ENCODE data around the gene ASS1. TPM values are rescaled to one million over a fixed set of nuclear protein-coding genes. Genes with fewer than 3 reads are reported as not detected.

Gene ASS1
- polyA plus RNA-seq, 1 donor from 2014 or later: not detected

DNA sequence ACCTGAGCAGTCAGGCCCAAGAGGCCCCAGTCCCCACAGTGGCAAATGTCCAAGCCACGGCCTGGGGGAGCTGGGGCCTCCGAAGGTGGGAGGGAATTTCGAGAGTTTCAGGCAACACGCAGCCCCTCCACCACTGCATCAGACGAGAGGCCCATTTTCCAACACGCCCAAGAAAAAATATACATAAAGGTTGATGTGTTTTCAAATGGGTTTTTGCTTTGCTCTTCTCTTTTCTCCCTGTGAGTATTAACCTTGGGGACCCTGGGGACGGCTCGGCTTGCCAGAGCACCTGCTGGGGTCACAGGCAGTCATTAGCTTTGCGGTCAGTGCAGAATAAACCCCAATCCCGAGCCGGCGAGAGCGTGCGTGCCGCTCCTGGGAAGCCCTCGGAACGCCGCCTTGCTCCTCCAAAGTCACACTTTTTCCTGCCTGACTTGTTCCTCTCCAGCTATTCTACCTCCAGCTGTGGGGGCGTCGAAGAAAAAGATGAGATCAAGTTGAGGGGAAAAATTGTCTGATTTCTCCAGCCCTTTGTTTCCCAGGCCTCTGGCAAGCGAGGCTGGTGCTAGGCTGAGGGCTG, 31.5 kb downstream of the ASS1 start:
- peaks cover 6% of the 10 kb centered on the region for H3K27me3 Mint-ChIP-seq
- H3K9me3 Mint-ChIP-seq: no peaks in the 10 kb centered on the region
- H3K4me3 Mint-ChIP-seq: no peak overlapping the region
- H3K27ac Mint-ChIP-seq: no peak overlapping the region
- peaks cover 0 to 2% (median 0%) of the 10 kb centered on the region in 3 donors for H3K4me1 Mint-ChIP-seq
- H3K36me3 Mint-ChIP-seq: no peaks in the 10 kb centered on the region

- Mint-ChIP-seq H3K4me1 (peaks cover 0 to 2% (median 0%) of the 10 kb centered on the region in 3 donors), H3K27ac (no peak overlapping the region), H3K9me3 (no peaks in the 10 kb centered on the region), H3K36me3 (no peaks in the 10 kb centered on the region), H3K27me3 (peaks cover 9% of the 10 kb centered on the region), H3K4me3 (no peak overlapping the region)
These were observed 32.8 kb downstream of the ASS1 start for GRCh38 chr9:130477564-130477963.

GRCh38 chr9:130478152-130478551, 33.4 kb downstream of the ASS1 start:
- H3K36me3 Mint-ChIP-seq: no peaks in the 10 kb centered on the region
- no peak overlapping the region for H3K4me3 Mint-ChIP-seq
- H3K27ac Mint-ChIP-seq: no peak overlapping the region
- no peaks in the 10 kb centered on the region for H3K9me3 Mint-ChIP-seq
- H3K4me1 Mint-ChIP-seq: peaks cover 0 to 2% (median 0%) of the 10 kb centered on the region in 3 donors
- peaks cover 13% of the 10 kb centered on the region for H3K27me3 Mint-ChIP-seq

- H3K4me3 Mint-ChIP-seq: no peak overlapping the region
- H3K36me3 Mint-ChIP-seq: no peaks in the 10 kb centered on the region
- H3K9me3 Mint-ChIP-seq: no peaks in the 10 kb centered on the region
- H3K27me3 Mint-ChIP-seq: peaks cover 13% of the 10 kb centered on the region
- peaks cover 0 to 2% (median 0%) of the 10 kb centered on the region in 3 donors for H3K4me1 Mint-ChIP-seq
- H3K27ac Mint-ChIP-seq: no peak overlapping the region
These were observed 34.2 kb downstream of the ASS1 start for GRCh38 chr9:130478736-130479575.

- peaks cover 0 to 2% (median 0%) of the 10 kb centered on the region in 3 donors for H3K4me1 Mint-ChIP-seq
- no peaks in the 10 kb centered on the region for H3K36me3 Mint-ChIP-seq
- no peak overlapping the region for H3K4me3 Mint-ChIP-seq
- H3K9me3 Mint-ChIP-seq: no peaks in the 10 kb centered on the region
- H3K27ac Mint-ChIP-seq: peak overlapping the region in 1 of 3 donors; percentile 53
- H3K27me3 Mint-ChIP-seq: peaks cover 17% of the 10 kb centered on the region
These were observed 34.8 kb downstream of the ASS1 start for GRCh38 chr9:130479587-130479986.

GRCh38 chr9:130480673-130481072, 35.9 kb downstream of the ASS1 start:
- no peak overlapping the region for H3K4me3 Mint-ChIP-seq
- H3K36me3 Mint-ChIP-seq: no peaks in the 10 kb centered on the region
- no peaks in the 10 kb centered on the region for H3K4me1 Mint-ChIP-seq
- no peak overlapping the region for H3K27ac Mint-ChIP-seq
- H3K27me3 Mint-ChIP-seq: peaks cover 14% of the 10 kb centered on the region
- H3K9me3 Mint-ChIP-seq: no peaks in the 10 kb centered on the region

DNA sequence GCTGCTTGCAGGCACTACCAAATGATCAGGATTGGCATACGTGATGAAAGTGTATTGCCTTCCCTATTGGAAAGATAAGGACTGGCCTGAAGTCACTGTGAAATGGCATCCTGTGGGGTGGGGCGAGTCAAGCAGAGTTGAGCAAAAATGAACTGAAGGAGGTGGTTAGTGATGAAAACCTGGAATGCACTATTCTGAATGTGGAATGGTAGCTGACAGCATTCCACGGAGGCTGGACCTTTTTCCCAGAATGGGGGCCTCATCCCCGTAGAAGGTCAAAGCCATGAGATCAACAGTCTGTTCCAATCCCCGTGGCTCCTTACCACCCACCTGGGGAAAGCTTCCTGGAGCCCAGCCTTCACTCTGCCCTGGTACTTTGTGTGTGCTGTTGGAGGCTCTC, 37.7 kb downstream of the ASS1 start:
- H3K27ac Mint-ChIP-seq: no peak overlapping the region
- H3K27me3 Mint-ChIP-seq: peaks cover 14% of the 10 kb centered on the region
- H3K36me3 Mint-ChIP-seq: no peaks in the 10 kb centered on the region
- no peaks in the 10 kb centered on the region for H3K4me1 Mint-ChIP-seq
- no peak overlapping the region for H3K4me3 Mint-ChIP-seq
- H3K9me3 Mint-ChIP-seq: no peaks in the 10 kb centered on the region

DNA sequence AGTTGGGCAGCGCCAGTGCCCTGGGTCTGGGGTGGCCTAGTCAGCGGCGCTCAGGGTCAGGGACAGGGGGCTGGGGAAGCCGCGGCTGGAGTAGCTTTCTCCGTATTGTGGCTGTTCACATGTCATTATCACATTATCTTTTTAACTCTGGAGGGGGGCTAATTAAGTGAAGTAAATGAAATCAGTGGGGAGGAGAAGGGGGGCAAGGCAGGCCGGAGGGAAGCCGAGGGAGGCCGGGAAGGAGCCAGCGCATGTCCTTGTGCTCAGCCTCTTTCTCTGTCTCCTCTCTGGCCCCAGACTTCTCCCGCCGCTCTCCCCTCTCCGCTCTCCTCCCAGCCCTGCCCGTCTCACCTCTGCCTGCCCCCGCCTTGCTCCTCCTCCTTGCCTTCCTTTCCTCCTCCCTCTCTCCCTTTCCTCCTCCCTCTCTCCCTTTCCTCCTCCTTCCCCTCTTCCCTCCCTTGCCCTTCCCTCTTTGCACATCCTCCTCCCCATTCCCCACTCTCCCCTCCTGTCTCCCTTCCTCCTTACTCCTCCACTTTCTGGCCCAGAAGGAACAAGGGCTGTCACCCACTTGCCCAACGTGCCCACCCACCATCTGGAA, 38.7 kb downstream of the ASS1 start:
- Mint-ChIP-seq H3K36me3 (no peaks in the 10 kb centered on the region), H3K27me3 (peaks cover 14% of the 10 kb centered on the region), H3K4me1 (no peaks in the 10 kb centered on the region)

DNA sequence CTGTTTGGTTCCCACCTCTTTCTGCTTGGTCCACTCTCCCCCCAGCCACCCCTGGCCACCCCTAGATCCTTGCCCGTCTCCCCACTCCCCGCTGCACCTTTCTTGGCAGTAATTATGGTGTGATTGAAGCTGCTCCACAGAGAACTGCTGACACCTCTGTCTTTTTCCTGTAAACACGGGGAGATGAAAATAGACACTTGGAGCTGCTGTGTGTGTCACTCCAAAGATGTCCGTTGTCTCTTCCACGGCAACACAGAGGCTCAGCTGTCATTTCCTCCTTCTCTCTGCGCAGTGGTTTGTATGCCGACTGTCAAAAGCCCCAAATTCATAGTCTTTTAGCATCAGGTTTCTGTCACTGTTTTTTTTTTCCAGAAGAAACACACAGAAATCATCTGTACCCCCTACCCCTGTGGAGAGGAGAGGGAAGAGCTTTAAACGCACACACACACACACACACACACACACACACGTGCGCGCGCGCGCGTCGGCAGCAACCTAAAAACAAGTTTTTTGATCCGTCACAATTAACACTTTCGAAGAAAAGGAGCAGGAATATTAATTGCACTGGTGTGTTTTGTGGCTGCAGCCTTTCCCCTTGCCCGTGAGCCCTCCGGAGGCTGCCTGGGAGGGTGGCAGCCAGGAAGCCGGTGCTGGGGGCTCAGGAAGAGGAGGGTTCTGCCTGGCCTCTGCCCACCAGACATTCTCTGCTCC, 39.8 kb downstream of the ASS1 start:
- no peaks in the 10 kb centered on the region for H3K4me1 Mint-ChIP-seq

More for the DNA sequence above, 38.7 kb downstream of the ASS1 start:
- no peak overlapping the region for H3K4me3 Mint-ChIP-seq
- H3K9me3 Mint-ChIP-seq: no peaks in the 10 kb centered on the region
- H3K27ac Mint-ChIP-seq: no peak overlapping the region

GRCh38 chr9:130486103-130486502, 41.3 kb downstream of the ASS1 start:
- no peak overlapping the region for H3K4me3 Mint-ChIP-seq
- no peaks in the 10 kb centered on the region for H3K9me3 Mint-ChIP-seq
- peaks cover 13% of the 10 kb centered on the region for H3K27me3 Mint-ChIP-seq

More for the DNA sequence above, 39.8 kb downstream of the ASS1 start:
- H3K27ac Mint-ChIP-seq: peak overlapping the region in 1 of 3 donors; percentile 50
- H3K4me3 Mint-ChIP-seq: no peak overlapping the region
- no peaks in the 10 kb centered on the region for H3K36me3 Mint-ChIP-seq
- H3K27me3 Mint-ChIP-seq: peaks cover 13% of the 10 kb centered on the region
- H3K9me3 Mint-ChIP-seq: no peaks in the 10 kb centered on the region

GRCh38 chr9:130487500-130487899, 42.7 kb downstream of the ASS1 start:
- Mint-ChIP-seq H3K27ac (no peak overlapping the region), H3K4me3 (no peak overlapping the region), H3K27me3 (peaks cover 12% of the 10 kb centered on the region), H3K4me1 (no peaks in the 10 kb centered on the region), H3K36me3 (peaks cover 1% of the 10 kb centered on the region), H3K9me3 (no peaks in the 10 kb centered on the region)

More at GRCh38 chr9:130486103-130486502, 41.3 kb downstream of the ASS1 start:
- peaks cover 1% of the 10 kb centered on the region for H3K36me3 Mint-ChIP-seq
- no peaks in the 10 kb centered on the region for H3K4me1 Mint-ChIP-seq
- H3K27ac Mint-ChIP-seq: no peak overlapping the region

DNA sequence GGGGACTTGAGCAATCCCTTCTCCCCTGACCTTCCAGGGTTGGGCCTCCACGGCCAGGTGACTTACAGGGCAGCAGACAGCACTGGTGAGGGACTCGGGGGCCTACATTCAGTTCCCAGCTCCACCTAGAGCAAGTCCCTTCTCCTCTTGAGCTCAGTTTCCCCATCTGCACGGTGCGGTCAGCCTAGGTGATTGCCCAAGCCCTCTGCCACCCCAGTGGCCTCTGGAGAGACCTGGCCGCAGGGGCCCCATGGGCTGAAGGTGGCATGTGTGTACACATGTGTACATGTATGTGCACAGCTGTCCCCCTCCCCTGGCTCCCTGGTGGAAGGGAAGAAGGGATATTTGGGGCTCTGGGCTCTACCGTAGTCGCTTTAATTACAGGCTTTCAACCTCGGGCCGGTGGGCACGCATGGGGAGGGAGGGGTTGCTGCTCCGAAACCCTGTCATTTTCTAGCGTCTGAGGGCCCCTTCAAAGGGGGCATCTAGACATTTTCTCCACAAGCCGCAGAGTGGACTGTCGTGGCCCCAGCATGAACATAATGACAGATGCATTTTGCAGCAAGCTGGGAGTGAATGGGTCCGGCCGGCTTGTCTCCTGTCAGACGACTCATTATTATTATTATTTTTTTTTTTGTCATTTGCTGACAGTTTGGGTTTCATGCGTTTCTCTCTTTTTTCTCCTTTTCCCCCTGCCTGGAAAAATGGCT, 44.0 kb downstream of the ASS1 start:
- H3K27me3 Mint-ChIP-seq: peaks cover 7% of the 10 kb centered on the region
- H3K4me3 Mint-ChIP-seq: no peak overlapping the region
- H3K4me1 Mint-ChIP-seq: no peaks in the 10 kb centered on the region
- no peaks in the 10 kb centered on the region for H3K9me3 Mint-ChIP-seq
- peaks cover 1% of the 10 kb centered on the region for H3K36me3 Mint-ChIP-seq
- no peak overlapping the region for H3K27ac Mint-ChIP-seq

GRCh38 chr9:130490981-130491380, 46.2 kb downstream of the ASS1 start:
- Mint-ChIP-seq H3K9me3 (peaks cover 3 to 10% (median 4%) of the 10 kb centered on the region in 3 donors), H3K4me3 (no peak overlapping the region), H3K36me3 (peaks cover 5% of the 10 kb centered on the region), H3K27me3 (peaks cover 6% of the 10 kb centered on the region), H3K4me1 (peaks cover 0 to 2% (median 0%) of the 10 kb centered on the region in 3 donors), H3K27ac (no peak overlapping the region)

DNA sequence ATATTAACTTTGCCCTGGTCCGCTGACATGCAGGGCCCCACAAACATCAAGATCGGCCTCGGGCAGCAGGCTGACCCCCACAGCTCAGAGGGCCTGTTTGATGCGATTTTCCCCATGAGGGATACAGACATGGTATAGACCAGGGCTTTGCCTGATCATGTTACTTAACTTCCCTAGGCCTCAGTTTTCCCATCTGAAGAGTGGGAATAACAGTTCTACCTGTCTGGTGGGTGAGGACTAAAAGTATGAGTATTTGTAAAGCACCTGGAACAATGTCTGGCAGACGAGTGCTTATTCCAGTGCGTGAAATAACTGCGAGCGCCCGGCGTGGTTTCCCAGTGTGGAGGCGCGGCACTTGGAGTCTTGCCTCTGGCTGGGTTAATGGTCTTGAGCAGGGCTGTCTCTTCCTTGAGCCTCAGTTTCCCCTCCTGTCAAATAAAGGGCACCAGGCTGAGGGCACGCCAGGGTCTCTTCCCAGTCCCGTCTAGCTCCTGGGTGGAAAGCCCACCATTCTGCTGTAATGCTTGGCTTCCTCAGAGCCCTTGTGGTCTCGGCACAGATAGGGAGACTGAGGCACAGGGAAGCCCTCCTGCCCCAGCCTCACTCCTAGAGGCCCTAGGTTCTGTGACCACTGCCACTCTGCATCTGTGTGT, 47.2 kb downstream of the ASS1 start:
- Mint-ChIP-seq H3K36me3 (peaks cover 5% of the 10 kb centered on the region), H3K27me3 (peaks cover 6% of the 10 kb centered on the region), H3K27ac (no peak overlapping the region), H3K4me3 (no peak overlapping the region), H3K4me1 (peaks cover 0 to 2% (median 0%) of the 10 kb centered on the region in 3 donors), H3K9me3 (peaks cover 3 to 10% (median 4%) of the 10 kb centered on the region in 3 donors)
